ENCODE measurements around the gene TCL1B. TPM values are rescaled to one million over a fixed set of nuclear protein-coding genes. Genes with fewer than 3 reads are reported as not detected.

The TCL1B gene
- total RNA-seq, 2 donors from 2014 or later, result 1.4 TPM; not detected in 1

DNA sequence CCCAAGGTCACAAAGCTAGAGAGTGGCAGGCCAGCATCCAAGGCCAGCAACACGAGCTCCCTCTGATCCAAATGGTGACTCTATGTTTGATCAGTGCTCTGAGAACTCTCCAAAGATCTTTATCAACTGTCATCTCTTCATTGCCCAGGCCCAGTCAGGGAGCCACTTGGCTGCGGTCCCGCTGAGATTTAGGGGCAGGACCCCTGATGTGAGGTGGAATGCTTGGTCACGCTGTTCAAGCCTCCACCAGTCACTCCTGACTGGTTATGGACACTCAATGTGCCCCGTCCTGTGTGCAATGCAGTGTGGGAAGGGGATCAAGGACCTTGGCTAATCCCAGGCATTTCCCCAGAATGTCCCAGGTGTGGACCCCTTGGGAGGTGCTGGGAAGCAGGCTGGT, 19.8 kb upstream of the TCL1B start:
- no peak for DNase-seq (ENCODE audit: low spot score)
- H3K9me3 ChIP-seq, result no peaks in the 10 kb centered on the region
- H3K4me3 ChIP-seq, result no peak overlapping the region
- 71% methylated on average over 5 of the region's 5 CpGs for WGBS
- TF ChIP-seq POLR2A (IDR thresholded peaks at IDR 0.05) (no peak), POLR2AphosphoS5 (IDR thresholded peaks at IDR 0.05) (no peak)
- TF ChIP-seq, protein P1, sequence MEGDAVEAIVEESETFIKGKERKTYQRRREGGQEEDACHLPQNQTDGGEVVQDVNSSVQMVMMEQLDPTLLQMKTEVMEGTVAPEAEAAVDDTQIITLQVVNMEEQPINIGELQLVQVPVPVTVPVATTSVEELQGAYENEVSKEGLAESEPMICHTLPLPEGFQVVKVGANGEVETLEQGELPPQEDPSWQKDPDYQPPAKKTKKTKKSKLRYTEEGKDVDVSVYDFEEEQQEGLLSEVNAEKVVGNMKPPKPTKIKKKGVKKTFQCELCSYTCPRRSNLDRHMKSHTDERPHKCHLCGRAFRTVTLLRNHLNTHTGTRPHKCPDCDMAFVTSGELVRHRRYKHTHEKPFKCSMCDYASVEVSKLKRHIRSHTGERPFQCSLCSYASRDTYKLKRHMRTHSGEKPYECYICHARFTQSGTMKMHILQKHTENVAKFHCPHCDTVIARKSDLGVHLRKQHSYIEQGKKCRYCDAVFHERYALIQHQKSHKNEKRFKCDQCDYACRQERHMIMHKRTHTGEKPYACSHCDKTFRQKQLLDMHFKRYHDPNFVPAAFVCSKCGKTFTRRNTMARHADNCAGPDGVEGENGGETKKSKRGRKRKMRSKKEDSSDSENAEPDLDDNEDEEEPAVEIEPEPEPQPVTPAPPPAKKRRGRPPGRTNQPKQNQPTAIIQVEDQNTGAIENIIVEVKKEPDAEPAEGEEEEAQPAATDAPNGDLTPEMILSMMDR (IDR thresholded peaks at IDR 0.05), result no peak
- H3K36me3 ChIP-seq, result no peaks in the 10 kb centered on the region
- no peaks in the 10 kb centered on the region for H3K27me3 ChIP-seq (replicated peaks; ENCODE audit: insufficient read depth)
- no peaks in the 10 kb centered on the region for H3K4me1 ChIP-seq (replicated peaks)
- intact Hi-C loops (cut with DNase I), result no loop called here
- H3K27ac ChIP-seq, result no peak overlapping the region

GRCh38 chr14:95667249-95667693, 19.0 kb upstream of the TCL1B start:
- H3K27me3 ChIP-seq (replicated peaks; ENCODE audit: insufficient read depth), result no peaks in the 10 kb centered on the region
- no peak for DNase-seq (ENCODE audit: low spot score)
- intact Hi-C loops (cut with DNase I), result no loop called here
- H3K27ac ChIP-seq, result no peak overlapping the region
- no peak for TF ChIP-seq POLR2AphosphoS5 (IDR thresholded peaks at IDR 0.05)
- no peak for TF ChIP-seq POLR2A (IDR thresholded peaks at IDR 0.05)
- TF ChIP-seq, protein P1 (IDR thresholded peaks at IDR 0.05), result no peak
- H3K9me3 ChIP-seq, result no peaks in the 10 kb centered on the region
- H3K4me1 ChIP-seq (replicated peaks), result no peaks in the 10 kb centered on the region
- H3K36me3 ChIP-seq, result no peaks in the 10 kb centered on the region
- H3K4me3 ChIP-seq, result no peak overlapping the region
- 36% methylated on average over 3 of the region's 3 CpGs for WGBS

- no peaks in the 10 kb centered on the region for H3K9me3 ChIP-seq
- no peak for DNase-seq (ENCODE audit: low spot score)
- H3K27ac ChIP-seq, result no peak overlapping the region
- H3K4me3 ChIP-seq, result no peak overlapping the region
- intact Hi-C loops (cut with DNase I), result no loop called here
- H3K27me3 ChIP-seq (replicated peaks; ENCODE audit: insufficient read depth), result no peaks in the 10 kb centered on the region
- H3K4me1 ChIP-seq (replicated peaks), result no peaks in the 10 kb centered on the region
- TF ChIP-seq POLR2AphosphoS5 (IDR thresholded peaks at IDR 0.05) (no peak), POLR2A (IDR thresholded peaks at IDR 0.05) (no peak)
- TF ChIP-seq, protein P1 (IDR thresholded peaks at IDR 0.05), result no peak
- H3K36me3 ChIP-seq, result no peaks in the 10 kb centered on the region
- WGBS, result 85% methylated on average over 10 of the region's 10 CpGs
These were observed 17.9 kb upstream of the TCL1B start for GRCh38 chr14:95668235-95668772.

GRCh38 chr14:95674613-95675012, 11.6 kb upstream of the TCL1B start:
- WGBS, result 82% methylated on average over 4 of the region's 4 CpGs
- TF ChIP-seq POLR2AphosphoS5 (IDR thresholded peaks at IDR 0.05) (no peak), POLR2A (IDR thresholded peaks at IDR 0.05) (no peak)
- TF ChIP-seq, protein P1 (IDR thresholded peaks at IDR 0.05), result no peak

DNA sequence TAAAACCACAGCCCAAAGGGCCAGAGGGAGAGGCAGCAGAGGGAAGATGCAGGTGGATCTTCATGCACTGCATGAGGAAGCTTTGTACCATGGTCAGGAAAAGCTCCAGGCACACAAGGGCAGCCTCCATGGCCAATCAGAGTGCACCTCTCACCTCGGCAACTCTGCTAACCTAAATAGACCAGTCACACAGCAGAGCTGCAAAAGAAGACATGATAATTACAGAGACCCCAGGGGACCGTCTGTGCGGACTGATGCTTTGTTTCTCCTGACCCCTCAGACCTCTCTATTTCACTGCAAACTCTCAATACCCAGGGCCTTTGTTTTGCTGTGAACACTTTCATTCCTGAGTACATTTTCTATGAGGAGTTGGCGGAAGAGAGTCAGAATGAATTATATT, 10.7 kb upstream of the TCL1B start:
- H3K27ac ChIP-seq, result no peak overlapping the region
- no peak for DNase-seq (ENCODE audit: low spot score)

More at GRCh38 chr14:95674613-95675012, 11.6 kb upstream of the TCL1B start:
- intact Hi-C loops (cut with DNase I), result no loop called here
- no peak overlapping the region for H3K4me3 ChIP-seq
- DNase-seq (ENCODE audit: low spot score), result no peak
- H3K4me1 ChIP-seq (replicated peaks), result no peaks in the 10 kb centered on the region
- no peaks in the 10 kb centered on the region for H3K27me3 ChIP-seq (replicated peaks; ENCODE audit: insufficient read depth)
- no peaks in the 10 kb centered on the region for H3K36me3 ChIP-seq
- H3K9me3 ChIP-seq, result no peaks in the 10 kb centered on the region
- H3K27ac ChIP-seq, result no peak overlapping the region

More for the DNA sequence above, 10.7 kb upstream of the TCL1B start:
- no peaks in the 10 kb centered on the region for H3K27me3 ChIP-seq (replicated peaks; ENCODE audit: insufficient read depth)
- H3K4me1 ChIP-seq (replicated peaks), result no peaks in the 10 kb centered on the region
- intact Hi-C loops (cut with DNase I), result no loop called here
- WGBS, result 66% methylated on average over 4 of the region's 4 CpGs
- H3K4me3 ChIP-seq, result no peak overlapping the region
- TF ChIP-seq POLR2A (IDR thresholded peaks at IDR 0.05), result no peak
- no peak for TF ChIP-seq POLR2AphosphoS5 (IDR thresholded peaks at IDR 0.05)
- TF ChIP-seq, protein P1 (IDR thresholded peaks at IDR 0.05), result no peak
- no peaks in the 10 kb centered on the region for H3K9me3 ChIP-seq
- H3K36me3 ChIP-seq, result no peaks in the 10 kb centered on the region
